GM12892 (cell line): ENCODE results near the gene HNMT. TPM values are rescaled to one million over a fixed set of nuclear protein-coding genes. Genes with fewer than 3 reads are reported as not detected.
"Not testable (repeated sequence)": the region's sequence is repeated elsewhere in the genome, so short reads cannot be mapped to it uniquely, and the experiment has no call there.

Experiments
- DNase-seq: peaks from one replicate; pipeline ENCODE4 v3.0.0; 2011; ENCODE audit not compliant: insufficient read length
- FAIRE-seq: peaks from 2 replicates; lab custom pipeline; 2011; peaks lifted over from hg19 to GRCh38; lab: Jason Lieb, UNC
- POLR2A ChIP-seq: IDR thresholded peaks from 2 replicates; pipeline ENCODE4 v1.6.1; 2011; ENCODE audit warnings: low read depth, low read length, control low read depth
- POLR2AphosphoS5 ChIP-seq: IDR thresholded peaks from 2 replicates; pipeline ENCODE4 v1.6.1; 2011; ENCODE audit warnings: low read depth, low read length, control low read depth
- TAF1 ChIP-seq: IDR thresholded peaks from 2 replicates; pipeline ENCODE4 v1.6.1; 2011; ENCODE audit warnings: low read depth, mild to moderate bottlenecking, control low read depth, low read length, borderline replicate concordance
- polyA plus RNA-seq: library from polyadenylated mRNA; unstranded; fragments of >200 nt; gene quantifications from one replicate; pipeline ENCODE4 v1.2.1, GENCODE V29; 2012; ENCODE audit warnings: missing spikeins, inconsistent platforms; ENCODE audit not compliant: missing spikeins

The HNMT gene
- not detected for polyA plus RNA-seq

DNA sequence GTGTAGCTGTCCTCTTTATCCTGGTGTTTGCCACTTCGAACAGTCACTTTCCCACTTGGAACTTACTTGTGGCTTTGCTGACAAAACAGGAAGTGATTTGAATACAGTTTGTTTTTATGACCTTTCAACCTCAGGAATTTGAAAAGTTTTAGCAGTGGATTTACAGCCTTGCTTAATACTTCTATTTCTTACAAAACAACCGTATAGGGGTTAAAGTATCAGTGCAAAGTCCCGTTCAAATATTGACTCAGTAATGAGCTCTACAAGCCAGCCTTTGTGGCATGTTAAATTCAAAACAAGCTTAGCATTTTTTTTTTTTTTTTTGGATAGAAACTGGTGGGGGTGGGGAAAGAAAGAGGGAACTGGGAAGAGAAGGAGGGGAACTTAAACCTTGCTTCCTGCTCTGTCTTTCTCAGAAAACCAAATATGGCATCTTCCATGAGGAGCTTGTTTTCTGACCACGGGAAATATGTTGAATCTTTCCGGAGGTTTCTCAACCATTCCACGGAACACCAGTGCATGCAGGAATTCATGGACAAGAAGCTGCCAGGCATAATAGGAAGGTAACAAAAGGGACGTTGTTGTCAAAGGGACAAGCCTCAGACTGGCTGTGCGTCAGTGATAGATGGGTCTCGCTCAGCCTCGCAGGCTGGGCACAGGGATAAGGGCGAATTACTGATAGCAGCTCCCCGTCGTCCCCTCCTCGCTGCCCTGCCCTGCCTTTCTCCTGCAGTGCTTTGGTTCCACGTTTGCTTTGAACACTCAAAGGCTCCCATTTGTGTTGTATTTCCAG, at the start of gene HNMT:
TSS of gene HNMT (plus strand) at position 408 of the 793 bp plus-strand sequence. CDS start at position 427, 19 bp downstream.
- DNase-seq (no peak), FAIRE-seq (no peak)
- no peak for TF ChIP-seq TAF1
- no peak for TF ChIP-seq POLR2A
- no peak for TF ChIP-seq POLR2AphosphoS5

GRCh38 chr2:137921105-137921880, 43.0 kb upstream of the HNMT start:
- no peak for DNase-seq
- FAIRE-seq, result no peak
- no peak for TF ChIP-seq POLR2AphosphoS5

- FAIRE-seq, DNase-seq: not testable (repeated sequence)
These were observed 42.1 kb upstream of the HNMT start for GRCh38 chr2:137922171-137922570.

- no peak for DNase-seq
- TF ChIP-seq POLR2AphosphoS5, result no peak
- no peak for TF ChIP-seq TAF1
- no peak for TF ChIP-seq POLR2A
- no peak for FAIRE-seq
These were observed 40.3 kb upstream of the HNMT start for GRCh38 chr2:137924019-137924418.

DNA sequence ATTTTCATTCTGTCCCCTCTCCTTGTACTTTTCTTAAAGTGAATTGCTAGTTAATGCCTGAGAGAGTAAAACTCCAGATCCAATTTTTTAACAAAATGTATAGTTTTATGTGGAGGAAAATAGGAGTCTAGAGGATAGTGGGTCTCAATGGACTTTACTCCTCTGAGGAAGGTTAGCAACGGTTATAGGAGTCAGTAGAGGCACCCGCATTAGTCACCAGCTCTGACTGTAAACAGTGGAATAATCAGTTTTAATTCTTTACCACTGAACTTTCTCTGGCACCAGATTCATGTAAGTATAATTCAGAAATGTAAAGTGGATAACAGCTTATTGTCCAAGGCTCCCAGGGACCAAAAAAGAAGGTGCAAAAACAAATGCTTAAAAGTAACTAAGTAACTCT, 38.7 kb upstream of the HNMT start:
- TF ChIP-seq POLR2AphosphoS5 (no peak), TAF1 (no peak), POLR2A (no peak)
- DNase-seq (no peak), FAIRE-seq (no peak)

- TF ChIP-seq TAF1 (no peak), POLR2AphosphoS5 (no peak)
- FAIRE-seq (no peak), DNase-seq (no peak)
These were observed 36.4 kb upstream of the HNMT start for GRCh38 chr2:137927846-137928245.

DNA sequence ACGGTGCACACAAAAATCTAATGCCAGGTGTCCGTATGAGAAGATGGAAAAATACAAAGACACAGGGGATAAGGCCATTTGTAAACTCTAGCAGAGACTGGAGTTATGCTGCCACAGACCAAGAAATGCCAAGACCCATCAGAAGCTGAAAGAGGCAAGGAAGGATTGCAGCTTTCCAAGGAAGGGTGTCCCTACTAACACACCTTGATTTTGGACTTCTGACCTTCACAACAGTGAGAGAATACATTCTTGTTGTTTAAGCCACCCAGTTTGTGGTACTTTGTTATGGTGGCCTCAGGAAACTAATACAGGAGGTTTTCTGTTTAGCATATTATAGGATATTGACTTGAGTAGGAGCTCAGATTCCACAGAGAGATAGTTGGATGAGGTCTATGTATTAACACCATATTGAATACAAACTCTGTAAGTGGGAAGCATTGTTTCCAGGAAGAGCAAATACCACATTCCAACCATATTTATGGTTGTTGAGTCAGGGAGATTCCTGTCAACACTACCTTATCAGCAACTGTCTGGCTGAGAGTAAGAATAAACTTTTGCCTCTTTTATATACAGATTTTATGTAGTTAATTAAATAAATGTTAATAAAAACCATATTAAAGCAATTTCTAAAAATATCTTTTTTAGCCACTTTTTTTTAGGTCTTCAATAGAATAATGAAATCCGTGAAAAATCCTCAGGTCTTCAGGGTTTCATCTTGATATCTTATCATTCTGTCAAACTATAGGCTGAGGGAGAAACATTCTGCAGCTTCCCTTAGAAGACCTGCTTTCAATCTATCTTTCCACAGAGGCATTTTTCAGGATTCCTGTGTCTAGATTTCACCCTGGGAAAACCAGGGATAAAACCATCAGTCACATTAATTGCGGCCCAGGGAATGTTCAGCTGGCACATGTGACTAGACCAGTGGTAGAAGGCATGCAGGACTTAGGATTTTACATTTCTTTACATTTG, 35.4 kb upstream of the HNMT start:
- no peak for DNase-seq
- no peak for FAIRE-seq
- TF ChIP-seq POLR2A (no peak), POLR2AphosphoS5 (no peak), TAF1 (no peak)

GRCh38 chr2:137929519-137929916, 34.8 kb upstream of the HNMT start:
- no peak for DNase-seq
- no peak for FAIRE-seq
- TF ChIP-seq POLR2AphosphoS5 (no peak), TAF1 (no peak), POLR2A (no peak)

DNA sequence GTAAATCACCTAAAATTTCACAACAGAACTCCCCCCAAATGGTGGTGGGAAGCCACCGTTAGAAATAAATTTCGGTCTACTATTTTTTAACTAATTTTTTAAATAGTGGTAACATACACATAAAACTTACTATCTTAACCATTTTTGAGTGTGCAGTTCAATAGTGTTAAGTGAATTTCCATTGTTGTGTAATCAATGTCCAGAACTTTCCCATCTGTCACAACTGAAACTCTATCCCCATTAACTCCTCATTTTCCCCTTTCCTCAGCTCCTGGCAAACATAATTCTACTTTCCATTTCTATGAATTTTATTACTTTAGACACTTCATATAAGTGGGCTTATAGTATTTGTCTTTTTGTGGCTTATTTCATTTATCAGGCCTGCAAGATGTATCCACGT, 34.1 kb upstream of the HNMT start:
- FAIRE-seq (no peak), DNase-seq (no peak)
- TF ChIP-seq POLR2A (no peak), POLR2AphosphoS5 (no peak), TAF1 (no peak)

DNA sequence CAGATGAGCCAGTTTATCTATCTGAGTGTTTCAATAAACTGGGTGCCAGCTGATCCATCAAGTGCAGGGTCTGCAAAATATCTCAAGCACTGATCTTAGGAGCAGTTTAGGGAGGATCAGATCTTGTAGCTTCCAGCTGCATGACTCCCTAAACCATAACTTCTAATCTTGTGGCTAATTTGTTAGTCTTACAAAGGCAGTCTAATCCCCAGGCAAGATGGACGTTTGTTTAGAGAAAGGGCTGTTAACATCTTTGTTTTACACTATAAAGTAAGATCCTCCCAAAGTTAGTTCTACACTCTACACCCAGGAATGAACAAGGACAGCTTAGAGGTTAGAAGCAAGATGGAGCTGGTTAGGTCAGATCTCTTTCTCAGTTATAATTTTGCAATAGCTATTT, 28.7 kb upstream of the HNMT start:
- FAIRE-seq (no peak), DNase-seq (no peak)
- TF ChIP-seq POLR2AphosphoS5 (no peak), POLR2A (no peak), TAF1 (no peak)

- no peak for TF ChIP-seq POLR2A
- TF ChIP-seq POLR2AphosphoS5, result no peak
- TF ChIP-seq TAF1, result no peak
- DNase-seq (no peak), FAIRE-seq (no peak)
These were observed 27.0 kb upstream of the HNMT start for GRCh38 chr2:137937246-137937645.
